K562 (cell line): ENCODE measurements around the gene PPP1R15B. TPM values are rescaled to one million over a fixed set of nuclear protein-coding genes. Genes with fewer than 3 reads are reported as not detected.

Experiments
- DACH1 ChIP-seq: fragments of 450-650 bp; IDR thresholded peaks from 2 replicates; pipeline ENCODE4 v1.6.1; 2018; ENCODE audit not compliant: partially characterized antibody
- HSF4 ChIP-seq: fragments of 250-450 bp; sonication (Bioruptor Pico); IDR thresholded peaks from 2 replicates; pipeline ENCODE4 v2.1.2; 2022; ENCODE audit warnings: mild to moderate bottlenecking, moderate library complexity, borderline replicate concordance
- MAFK ChIP-seq: IDR thresholded peaks from 2 replicates; pipeline ENCODE4 v1.6.1; 2011; ENCODE audit warnings: low read length, improper control_type of control experiment
- NCOA6 ChIP-seq: fragments of 450-650 bp; IDR thresholded peaks from 2 replicates; pipeline ENCODE4 v1.6.1; 2017; ENCODE audit warnings: mild to moderate bottlenecking
- NFATC3 ChIP-seq: fragments of 450-650 bp; IDR thresholded peaks from 2 replicates; pipeline ENCODE4 v1.6.1; 2017; ENCODE audit warnings: mild to moderate bottlenecking
- PHB ChIP-seq: fragments of 250-450 bp; sonication (Bioruptor Pico); IDR thresholded peaks from 2 replicates; pipeline ENCODE4 v1.5.0; 2021
- RBBP5 ChIP-seq: fragments of 200-600 bp; sonication (generic); IDR thresholded peaks from 2 replicates; pipeline ENCODE4 v1.6.1; 2012; ENCODE audit warnings: borderline replicate concordance, mild to moderate bottlenecking, low read length, control low read depth, inconsistent platforms; ENCODE audit not compliant: insufficient read depth, poor library complexity, severe bottlenecking
- RBM25 ChIP-seq: fragments of 200-400 bp; formaldehyde crosslinking; IDR thresholded peaks from 2 replicates; pipeline ENCODE4 v1.6.1; 2018; ENCODE audit warnings: low read length, low read depth, moderate library complexity; ENCODE audit not compliant: severe bottlenecking
- ZNF12 ChIP-seq: sonication (generic); formaldehyde crosslinking; IDR thresholded peaks from 2 replicates; pipeline ENCODE4 v1.4.0; 2020; ENCODE audit warnings: mild to moderate bottlenecking, missing genetic modification reagents
- ZNF175 ChIP-seq: fragments of 200-800 bp; sonication (Bioruptor generic); IDR thresholded peaks from 2 replicates; pipeline ENCODE4 v1.6.1; 2016; ENCODE audit warnings: low read depth, mild to moderate bottlenecking, missing genetic modification characterization, missing compliant biosample characterization
- ZNF436 ChIP-seq: fragments of 250-450, 450-650 bp; sonication (Bioruptor Pico); formaldehyde crosslinking; IDR thresholded peaks from 2 replicates; pipeline ENCODE4 v1.7.0; 2020; ENCODE audit warnings: mild to moderate bottlenecking
- polyA plus RNA-seq, 8 experiments: library from polyadenylated mRNA; depleted of rRNA in 4 of 8; stranded (reverse) in 5 of 8; unstranded in 3 of 8; fragments of >200 nt; fragmentation: Nextera tagmentation in 2 of 8; fragmentation: Illumina TruSeq in 1 of 8; extraction: Ambion mirVana in 2 of 8; extraction: Trizol in 1 of 8; gene quantifications; 2 replicates each; pipeline versions ENCODE4 v1.2.1 to v1.2.3, GENCODE V29; 2011 to 2014; ENCODE audit warnings: inconsistent platforms in 1 of 8, missing spikeins in 1 of 8
- total RNA-seq, 7 experiments: library from RNA; depleted of rRNA in 6 of 7; stranded (reverse); fragments of >200 nt in 6 of 7; fragmentation: Illumina TruSeq in 2 of 7; extraction: Trizol in 2 of 7; gene quantifications; 2 replicates each; pipeline versions ENCODE4 v1.2.1 to v1.2.3, GENCODE V29; 2011 to 2021; ENCODE audit warnings: low replicate concordance in 1 of 7
- TF ChIP-seq, protein P1 (sequence below): sonication (generic); formaldehyde crosslinking; IDR thresholded peaks from 2 replicates; pipeline ENCODE4 v1.8.1; 2023; ENCODE audit warnings: mild to moderate bottlenecking, missing genetic modification reagents
- TF ChIP-seq, protein P2 (sequence below), 3 experiments: fragments of 200-800 bp in 1 of 3; sonication (Bioruptor generic) in 1 of 3; sonication (generic) in 1 of 3; formaldehyde crosslinking in 1 of 3; IDR thresholded peaks; 2 replicates each; pipeline versions ENCODE4 v1.6.1 to v1.8.0; 2016 to 2022; ENCODE audit warnings: mild to moderate bottlenecking in 2 of 3, missing compliant biosample characterization in 2 of 3, missing genetic modification characterization in 2 of 3, missing genetic modification reagents in 1 of 3
- TF ChIP-seq, protein P3 (sequence below): fragments of 450-650 bp; IDR thresholded peaks from 2 replicates; pipeline ENCODE4 v1.7.0; 2016; ENCODE audit warnings: borderline replicate concordance
- TF ChIP-seq, protein P4 (sequence below): fragments of 250-450 bp; sonication (Bioruptor Pico); IDR thresholded peaks from 2 replicates; pipeline ENCODE4 v1.4.0; 2020

PPP1R15B gene
- total and polyA plus RNA-seq, 9 of the 15 experiments (the other 6 are each of a cell fraction or from before 2014, with no cell fraction given) = 17.0 to 48.1 (median 30.8) TPM

DNA sequence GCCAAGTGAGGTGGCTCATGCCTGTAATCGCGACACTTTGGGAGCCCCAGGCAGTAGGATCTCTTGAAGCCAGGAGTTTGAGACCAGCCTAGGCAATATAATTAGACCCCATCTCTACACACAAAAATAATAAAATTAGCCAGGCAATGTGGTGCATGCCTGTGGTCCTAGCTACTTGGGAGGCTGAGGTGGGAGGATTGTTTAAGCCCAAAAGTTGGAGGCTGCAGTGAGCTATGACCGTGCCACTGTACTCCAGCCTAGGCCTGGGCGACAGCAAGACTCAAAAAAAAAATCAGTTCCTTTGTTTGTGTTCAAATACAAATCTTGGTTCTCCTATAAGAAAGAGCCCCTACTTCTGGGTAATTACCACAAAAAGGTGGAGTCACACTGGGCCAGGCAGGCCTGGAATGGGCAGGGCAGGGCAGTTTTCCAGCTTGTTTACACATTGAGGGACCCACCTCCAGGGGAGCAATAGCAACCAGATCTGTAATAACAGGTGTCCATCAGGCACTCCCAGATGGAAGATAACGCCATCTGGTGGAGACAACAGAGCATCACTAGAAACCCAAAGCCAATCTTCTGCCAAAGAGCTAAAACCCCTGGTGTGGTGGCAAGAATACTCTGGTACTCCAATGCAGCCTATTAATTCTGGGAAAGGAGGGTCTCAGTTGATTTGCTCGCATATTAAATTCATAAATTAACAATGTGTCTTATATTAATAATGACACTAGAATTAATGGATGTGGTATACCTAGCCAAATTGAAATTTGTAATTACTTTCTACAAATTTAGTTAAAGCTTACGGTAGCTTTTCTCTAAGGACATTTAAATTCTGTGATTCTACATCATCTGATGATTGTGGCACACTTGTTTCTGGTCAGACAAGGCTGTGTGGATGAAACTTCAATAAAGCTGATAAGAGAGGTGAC is 13.2 kb downstream of the PPP1R15B start (continued):
- TF ChIP-seq, protein P1, sequence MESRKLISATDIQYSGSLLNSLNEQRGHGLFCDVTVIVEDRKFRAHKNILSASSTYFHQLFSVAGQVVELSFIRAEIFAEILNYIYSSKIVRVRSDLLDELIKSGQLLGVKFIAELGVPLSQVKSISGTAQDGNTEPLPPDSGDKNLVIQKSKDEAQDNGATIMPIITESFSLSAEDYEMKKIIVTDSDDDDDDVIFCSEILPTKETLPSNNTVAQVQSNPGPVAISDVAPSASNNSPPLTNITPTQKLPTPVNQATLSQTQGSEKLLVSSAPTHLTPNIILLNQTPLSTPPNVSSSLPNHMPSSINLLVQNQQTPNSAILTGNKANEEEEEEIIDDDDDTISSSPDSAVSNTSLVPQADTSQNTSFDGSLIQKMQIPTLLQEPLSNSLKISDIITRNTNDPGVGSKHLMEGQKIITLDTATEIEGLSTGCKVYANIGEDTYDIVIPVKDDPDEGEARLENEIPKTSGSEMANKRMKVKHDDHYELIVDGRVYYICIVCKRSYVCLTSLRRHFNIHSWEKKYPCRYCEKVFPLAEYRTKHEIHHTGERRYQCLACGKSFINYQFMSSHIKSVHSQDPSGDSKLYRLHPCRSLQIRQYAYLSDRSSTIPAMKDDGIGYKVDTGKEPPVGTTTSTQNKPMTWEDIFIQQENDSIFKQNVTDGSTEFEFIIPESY (CRISPR knock-in tag) = 0 out of 2 replicates have a peak, but pooled peaks have one; percentile 16
- TF ChIP-seq NCOA6 (no peak), HSF4 (CRISPR knock-in tag) (no peak), ZNF12 (CRISPR knock-in tag) (no peak), ZNF436 (no peak), RBM25 (no peak), RBBP5 (no peak), MAFK (no peak), DACH1 (peak; percentile 31), NFATC3 (no peak), PHB (no peak), ZNF175 (CRISPR knock-in tag) (0 out of 2 replicates have a peak, but pooled peaks have one; percentile 37)
- TF ChIP-seq, protein P2, sequence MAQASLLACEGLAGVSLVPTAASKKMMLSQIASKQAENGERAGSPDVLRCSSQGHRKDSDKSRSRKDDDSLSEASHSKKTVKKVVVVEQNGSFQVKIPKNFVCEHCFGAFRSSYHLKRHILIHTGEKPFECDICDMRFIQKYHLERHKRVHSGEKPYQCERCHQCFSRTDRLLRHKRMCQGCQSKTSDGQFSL (CRISPR knock-in tag; IDR thresholded peaks at IDR 0.05) = no peak
- TF ChIP-seq, protein P2 (tag; IDR thresholded peaks at IDR 0.05) = no peak
- TF ChIP-seq, protein P3, sequence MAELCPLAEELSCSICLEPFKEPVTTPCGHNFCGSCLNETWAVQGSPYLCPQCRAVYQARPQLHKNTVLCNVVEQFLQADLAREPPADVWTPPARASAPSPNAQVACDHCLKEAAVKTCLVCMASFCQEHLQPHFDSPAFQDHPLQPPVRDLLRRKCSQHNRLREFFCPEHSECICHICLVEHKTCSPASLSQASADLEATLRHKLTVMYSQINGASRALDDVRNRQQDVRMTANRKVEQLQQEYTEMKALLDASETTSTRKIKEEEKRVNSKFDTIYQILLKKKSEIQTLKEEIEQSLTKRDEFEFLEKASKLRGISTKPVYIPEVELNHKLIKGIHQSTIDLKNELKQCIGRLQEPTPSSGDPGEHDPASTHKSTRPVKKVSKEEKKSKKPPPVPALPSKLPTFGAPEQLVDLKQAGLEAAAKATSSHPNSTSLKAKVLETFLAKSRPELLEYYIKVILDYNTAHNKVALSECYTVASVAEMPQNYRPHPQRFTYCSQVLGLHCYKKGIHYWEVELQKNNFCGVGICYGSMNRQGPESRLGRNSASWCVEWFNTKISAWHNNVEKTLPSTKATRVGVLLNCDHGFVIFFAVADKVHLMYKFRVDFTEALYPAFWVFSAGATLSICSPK = no peak
- TF ChIP-seq, protein P4, sequence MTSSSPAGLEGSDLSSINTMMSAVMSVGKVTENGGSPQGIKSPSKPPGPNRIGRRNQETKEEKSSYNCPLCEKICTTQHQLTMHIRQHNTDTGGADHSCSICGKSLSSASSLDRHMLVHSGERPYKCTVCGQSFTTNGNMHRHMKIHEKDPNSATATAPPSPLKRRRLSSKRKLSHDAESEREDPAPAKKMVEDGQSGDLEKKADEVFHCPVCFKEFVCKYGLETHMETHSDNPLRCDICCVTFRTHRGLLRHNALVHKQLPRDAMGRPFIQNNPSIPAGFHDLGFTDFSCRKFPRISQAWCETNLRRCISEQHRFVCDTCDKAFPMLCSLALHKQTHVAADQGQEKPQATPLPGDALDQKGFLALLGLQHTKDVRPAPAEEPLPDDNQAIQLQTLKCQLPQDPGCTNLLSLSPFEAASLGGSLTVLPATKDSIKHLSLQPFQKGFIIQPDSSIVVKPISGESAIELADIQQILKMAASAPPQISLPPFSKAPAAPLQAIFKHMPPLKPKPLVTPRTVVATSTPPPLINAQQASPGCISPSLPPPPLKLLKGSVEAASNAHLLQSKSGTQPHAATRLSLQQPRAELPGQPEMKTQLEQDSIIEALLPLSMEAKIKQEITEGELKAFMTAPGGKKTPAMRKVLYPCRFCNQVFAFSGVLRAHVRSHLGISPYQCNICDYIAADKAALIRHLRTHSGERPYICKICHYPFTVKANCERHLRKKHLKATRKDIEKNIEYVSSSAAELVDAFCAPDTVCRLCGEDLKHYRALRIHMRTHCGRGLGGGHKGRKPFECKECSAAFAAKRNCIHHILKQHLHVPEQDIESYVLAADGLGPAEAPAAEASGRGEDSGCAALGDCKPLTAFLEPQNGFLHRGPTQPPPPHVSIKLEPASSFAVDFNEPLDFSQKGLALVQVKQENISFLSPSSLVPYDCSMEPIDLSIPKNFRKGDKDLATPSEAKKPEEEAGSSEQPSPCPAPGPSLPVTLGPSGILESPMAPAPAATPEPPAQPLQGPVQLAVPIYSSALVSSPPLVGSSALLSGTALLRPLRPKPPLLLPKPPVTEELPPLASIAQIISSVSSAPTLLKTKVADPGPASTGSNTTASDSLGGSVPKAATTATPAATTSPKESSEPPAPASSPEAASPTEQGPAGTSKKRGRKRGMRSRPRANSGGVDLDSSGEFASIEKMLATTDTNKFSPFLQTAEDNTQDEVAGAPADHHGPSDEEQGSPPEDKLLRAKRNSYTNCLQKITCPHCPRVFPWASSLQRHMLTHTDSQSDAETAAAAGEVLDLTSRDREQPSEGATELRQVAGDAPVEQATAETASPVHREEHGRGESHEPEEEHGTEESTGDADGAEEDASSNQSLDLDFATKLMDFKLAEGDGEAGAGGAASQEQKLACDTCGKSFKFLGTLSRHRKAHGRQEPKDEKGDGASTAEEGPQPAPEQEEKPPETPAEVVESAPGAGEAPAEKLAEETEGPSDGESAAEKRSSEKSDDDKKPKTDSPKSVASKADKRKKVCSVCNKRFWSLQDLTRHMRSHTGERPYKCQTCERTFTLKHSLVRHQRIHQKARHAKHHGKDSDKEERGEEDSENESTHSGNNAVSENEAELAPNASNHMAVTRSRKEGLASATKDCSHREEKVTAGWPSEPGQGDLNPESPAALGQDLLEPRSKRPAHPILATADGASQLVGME = no peak
